Cerebellar cortex (tissue), 1 donor: Measurements from ENCODE around the gene PCDHA11.
"Not testable (repeated sequence)": the region's sequence is repeated elsewhere in the genome, so short reads cannot be mapped to it uniquely, and the experiment has no call there.

Experiments used
- DNase-seq: peaks from one replicate; pipeline ENCODE4 v3.0.0-alpha.2; 2015; ENCODE audit warnings: low spot score

Gene PCDHA11

GRCh38 chr5:140848139-140849102 is 20.3 kb upstream of the PCDHA11 start, which contains the start of gene PCDHA9:
Gene PCDHA9, plus strand, starts transcription at chr5:140848382. Its CDS starts 114 bp downstream, at chr5:140848496.
- DNase-seq: not testable (repeated sequence)

- DNase-seq: not testable (repeated sequence)
Measured at GRCh38 chr5:140849831-140850634, 18.7 kb upstream of the PCDHA11 start.

GRCh38 chr5:140855772-140856674 is 12.7 kb upstream of the PCDHA11 start, which contains the start of gene PCDHA10:
Gene PCDHA10, plus strand, starts transcription at chr5:140855897. Its CDS starts 152 bp downstream, at chr5:140856049.
- peak; percentile 19 for DNase-seq

DNA sequence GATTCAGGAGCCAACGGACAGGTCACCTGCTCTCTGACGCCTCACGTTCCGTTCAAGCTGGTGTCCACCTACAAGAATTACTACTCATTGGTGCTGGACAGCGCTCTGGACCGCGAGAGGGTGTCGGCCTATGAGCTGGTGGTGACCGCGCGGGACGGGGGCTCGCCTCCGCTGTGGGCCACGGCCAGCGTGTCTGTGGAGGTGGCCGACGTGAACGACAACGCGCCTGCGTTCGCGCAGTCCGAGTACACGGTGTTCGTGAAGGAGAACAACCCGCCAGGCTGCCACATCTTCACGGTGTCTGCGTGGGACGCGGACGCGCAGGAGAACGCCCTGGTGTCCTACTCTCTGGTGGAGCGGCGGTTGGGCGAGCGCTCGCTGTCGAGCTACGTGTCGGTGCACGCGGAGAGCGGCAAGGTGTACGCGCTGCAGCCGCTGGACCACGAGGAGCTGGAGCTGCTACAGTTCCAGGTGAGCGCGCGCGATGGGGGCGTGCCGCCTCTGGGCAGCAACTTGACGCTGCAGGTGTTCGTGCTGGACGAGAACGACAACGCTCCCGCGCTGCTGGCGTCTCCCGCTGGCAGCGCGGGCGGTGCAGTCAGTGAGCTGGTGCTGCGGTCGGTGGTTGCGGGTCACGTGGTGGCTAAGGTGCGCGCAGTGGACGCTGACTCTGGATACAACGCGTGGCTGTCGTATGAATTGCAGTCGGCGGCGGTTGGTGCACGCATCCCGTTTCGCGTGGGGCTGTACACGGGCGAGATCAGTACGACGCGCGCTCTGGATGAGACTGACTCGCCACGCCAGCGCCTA is 11.4 kb upstream of the PCDHA11 start:
- DNase-seq: no peak

DNA sequence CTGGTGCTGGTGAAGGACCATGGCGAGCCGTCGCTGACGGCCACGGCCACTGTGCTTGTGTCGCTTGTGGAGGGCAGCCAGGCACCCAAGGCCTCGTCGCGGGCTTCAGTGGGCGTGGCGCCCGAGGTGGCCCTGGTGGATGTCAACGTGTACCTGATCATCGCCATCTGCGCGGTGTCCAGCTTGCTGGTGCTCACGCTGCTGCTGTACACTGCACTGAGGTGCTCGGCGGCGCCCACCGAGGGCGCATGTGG is 10.8 kb upstream of the PCDHA11 start:
- no peak for DNase-seq

- DNase-seq: no peak
Measured at GRCh38 chr5:140862441-140863295, 6.1 kb upstream of the PCDHA11 start.

DNA sequence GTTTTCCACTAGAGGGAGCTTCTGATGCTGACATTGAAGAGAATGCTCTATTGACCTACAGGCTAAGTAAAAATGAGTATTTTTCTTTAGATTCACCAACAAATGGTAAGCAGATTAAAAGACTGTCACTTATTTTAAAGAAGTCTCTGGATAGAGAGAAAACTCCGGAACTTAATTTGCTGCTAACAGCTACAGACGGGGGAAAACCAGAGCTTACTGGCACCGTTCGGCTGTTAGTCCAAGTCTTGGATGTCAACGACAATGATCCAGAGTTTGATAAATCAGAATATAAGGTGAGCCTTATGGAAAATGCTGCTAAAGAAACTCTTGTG is 764 bp downstream of the PCDHA11 start:
- DNase-seq: no peak

DNA sequence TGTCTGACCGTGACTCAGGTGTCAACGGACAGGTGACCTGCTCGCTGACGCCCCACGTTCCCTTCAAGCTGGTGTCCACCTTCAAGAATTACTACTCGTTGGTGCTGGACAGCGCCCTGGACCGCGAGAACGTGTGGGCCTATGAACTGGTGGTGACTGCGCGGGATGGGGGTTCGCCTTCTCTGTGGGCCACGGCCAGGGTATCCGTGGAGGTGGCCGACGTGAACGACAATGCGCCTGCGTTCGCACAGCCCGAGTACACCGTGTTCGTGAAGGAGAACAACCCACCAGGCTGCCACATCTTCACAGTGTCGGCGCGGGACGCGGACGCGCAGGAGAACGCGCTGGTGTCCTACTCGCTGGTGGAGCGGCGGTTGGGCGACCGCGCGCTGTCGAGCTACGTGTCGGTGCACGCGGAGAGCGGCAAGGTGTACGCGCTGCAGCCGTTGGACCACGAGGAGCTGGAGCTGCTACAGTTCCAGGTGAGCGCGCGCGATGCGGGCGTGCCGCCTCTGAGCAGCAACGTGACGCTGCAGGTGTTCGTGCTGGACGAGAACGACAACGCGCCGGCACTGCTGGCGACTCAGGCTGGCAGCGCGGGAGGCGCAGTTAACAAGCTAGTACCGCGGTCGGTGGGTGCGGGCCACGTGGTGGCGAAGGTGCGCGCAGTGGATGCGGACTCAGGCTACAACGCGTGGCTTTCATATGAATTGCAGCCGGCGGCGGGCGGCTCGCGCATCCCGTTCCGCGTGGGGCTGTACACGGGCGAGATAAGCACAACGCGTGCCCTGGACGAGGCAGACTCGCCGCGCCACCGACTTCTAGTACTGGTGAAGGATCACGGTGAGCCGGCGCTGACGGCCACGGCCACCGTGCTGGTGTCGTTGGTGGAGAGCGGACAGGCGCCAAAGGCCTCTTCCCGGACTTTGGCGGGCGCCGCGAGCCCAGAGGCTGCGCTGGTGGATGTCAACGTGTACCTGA is 1.8 kb downstream of the PCDHA11 start:
- no peak for DNase-seq

DNA sequence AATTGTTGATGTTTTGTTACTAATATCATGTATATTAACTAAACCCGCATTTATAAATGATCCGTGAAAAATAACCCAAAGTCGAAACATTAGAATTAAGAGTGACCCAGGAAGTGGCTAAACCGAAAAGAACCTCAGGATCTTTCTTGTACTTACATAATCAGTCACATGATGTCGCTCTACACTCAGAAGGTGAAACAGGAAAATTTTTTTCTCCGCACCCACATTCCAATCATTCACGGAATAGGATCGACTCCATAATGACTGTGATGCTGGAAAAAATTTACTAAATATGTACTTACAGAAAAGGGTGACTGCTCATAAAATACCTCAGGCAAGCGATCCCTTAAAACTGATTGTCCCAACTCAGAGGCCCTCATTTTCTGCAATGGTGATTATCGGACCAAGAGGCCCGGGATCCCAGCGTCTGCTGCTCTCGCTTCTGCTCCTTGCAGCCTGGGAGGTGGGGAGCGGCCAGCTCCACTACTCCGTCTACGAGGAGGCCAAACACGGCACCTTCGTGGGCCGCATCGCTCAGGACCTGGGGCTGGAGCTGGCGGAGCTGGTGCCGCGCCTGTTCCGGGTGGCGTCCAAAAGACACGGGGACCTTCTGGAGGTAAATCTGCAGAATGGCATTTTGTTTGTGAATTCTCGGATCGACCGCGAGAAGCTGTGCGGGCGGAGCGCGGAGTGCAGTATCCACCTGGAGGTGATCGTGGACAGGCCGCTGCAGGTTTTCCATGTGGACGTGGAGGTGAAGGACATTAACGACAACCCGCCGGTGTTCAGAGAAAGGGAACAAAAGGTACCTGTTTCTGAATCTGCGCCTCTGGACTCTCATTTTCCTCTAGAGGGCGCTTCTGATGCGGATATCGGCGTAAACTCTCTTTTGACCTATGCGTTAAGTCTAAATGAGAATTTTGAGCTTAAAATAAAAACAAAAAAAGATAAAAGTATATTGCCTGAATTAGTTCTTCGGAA is 6.6 kb downstream of the PCDHA11 start, which contains the start of gene PCDHA12:
Gene PCDHA12, plus strand, starts transcription at position 224 of the 981 bp plus-strand sequence. Its CDS starts 165 bp downstream, at position 389.
- peak; percentile 69 for DNase-seq

- not testable (repeated sequence) for DNase-seq
Measured at GRCh38 chr5:140876541-140877261, 7.9 kb downstream of the PCDHA11 start.

DNA sequence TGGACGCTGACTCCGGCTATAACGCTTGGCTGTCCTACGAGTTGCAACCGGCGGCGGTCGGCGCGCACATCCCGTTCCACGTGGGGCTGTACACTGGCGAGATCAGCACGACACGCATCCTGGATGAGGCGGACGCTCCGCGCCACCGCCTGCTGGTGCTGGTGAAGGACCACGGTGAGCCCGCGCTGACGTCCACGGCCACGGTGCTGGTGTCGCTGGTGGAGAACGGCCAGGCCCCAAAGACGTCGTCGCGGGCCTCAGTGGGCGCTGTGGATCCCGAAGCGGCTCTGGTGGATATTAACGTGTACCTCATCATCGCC is 8.5 kb downstream of the PCDHA11 start:
- DNase-seq: no peak

GRCh38 chr5:140881889-140882590 is 13.3 kb downstream of the PCDHA11 start, which contains the start of gene PCDHA13:
Gene PCDHA13, plus strand, starts transcription at chr5:140882124. Its CDS starts 145 bp downstream, at chr5:140882269.
- peak; percentile 19 for DNase-seq

DNA sequence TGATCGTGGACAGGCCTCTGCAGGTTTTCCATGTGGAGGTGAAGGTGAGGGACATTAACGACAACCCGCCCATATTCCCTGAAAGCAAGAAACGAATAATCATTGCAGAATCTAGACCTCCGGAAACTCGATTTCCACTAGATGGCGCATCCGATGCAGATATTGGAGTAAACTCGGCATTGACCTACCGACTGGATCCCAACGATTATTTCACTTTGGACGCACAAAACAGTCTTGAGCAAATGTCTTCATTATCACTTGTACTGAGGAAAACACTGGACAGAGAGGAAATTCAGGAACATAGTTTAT is 13.8 kb downstream of the PCDHA11 start:
- DNase-seq: peak; percentile 13

DNA sequence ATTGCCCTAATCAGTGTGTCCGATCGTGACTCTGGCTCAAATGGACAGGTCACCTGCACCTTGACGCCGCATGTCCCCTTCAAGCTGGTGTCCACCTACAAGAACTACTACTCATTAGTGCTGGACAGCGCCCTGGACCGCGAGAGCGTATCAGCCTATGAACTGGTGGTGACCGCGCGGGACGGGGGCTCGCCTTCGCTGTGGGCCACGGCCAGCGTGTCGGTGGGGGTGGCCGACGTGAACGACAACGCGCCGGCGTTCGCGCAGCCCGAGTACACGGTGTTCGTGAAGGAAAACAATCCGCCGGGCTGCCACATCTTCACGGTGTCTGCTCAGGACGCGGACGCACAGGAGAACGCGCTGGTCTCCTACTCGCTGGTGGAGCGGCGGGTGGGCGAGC is 14.6 kb downstream of the PCDHA11 start:
- DNase-seq: no peak

DNA sequence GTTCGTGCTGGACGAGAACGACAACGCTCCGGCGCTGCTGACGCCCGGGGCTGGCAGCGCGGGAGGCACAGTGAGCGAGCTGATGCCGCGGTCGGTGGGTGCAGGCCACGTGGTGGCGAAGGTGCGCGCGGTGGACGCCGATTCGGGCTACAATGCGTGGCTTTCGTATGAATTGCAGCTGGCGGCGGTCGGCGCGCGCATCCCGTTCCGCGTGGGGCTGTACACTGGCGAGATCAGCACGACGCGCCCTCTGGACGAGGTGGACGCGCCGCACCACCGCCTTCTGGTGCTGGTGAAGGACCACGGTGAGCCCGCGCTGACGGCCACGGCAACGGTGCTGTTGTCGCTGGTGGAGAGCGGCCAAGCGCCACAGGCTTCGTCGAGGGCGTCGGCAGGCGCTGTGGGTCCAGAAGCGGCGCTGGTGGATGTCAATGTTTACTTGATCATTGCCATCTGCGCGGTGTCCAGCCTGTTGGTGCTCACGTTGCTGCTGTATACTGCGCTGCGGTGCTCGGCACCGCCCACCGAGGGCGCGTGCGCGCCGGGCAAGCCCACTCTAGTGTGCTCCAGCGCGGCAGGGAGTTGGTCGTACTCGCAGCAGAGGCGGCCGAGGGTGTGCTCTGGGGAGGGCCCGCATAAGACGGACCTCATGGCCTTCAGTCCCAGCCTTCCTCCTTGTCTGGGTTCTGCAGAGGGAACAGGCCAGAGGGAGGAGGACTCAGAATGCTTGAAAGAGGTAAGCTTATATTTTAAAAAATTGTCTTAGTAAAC is 15.4 kb downstream of the PCDHA11 start:
- DNase-seq: no peak

DNA sequence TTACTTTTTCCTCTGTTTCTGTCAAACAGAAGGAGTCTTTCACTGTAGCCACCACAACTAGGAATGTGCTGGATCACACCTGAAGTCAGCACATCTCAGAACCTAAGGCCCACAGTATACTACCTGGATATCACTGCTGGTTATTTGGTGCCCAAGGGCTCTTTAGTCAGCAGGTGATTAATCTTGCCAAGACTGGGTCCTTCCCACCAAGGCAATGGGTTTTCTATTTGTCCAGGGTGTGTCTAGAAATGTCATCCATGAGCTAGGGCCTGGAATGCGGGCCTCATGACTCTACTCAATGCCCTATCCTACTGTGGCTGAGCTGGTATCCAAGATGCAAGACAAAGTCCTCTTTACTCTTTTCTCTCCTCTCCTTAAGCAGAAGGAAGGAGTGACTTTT is 47.6 kb downstream of the PCDHA11 start:
- DNase-seq: no peak
